Esophagus (tissue), 2 donors: ENCODE results near the gene PQBP1. TPM values are rescaled to one million over a fixed set of nuclear protein-coding genes. Genes with fewer than 3 reads are reported as not detected.

Experiments
- H3K27ac ChIP-seq, 2 donors: one replicate each; pipeline ENCODE4 v1.5.1; 2013; ENCODE audit warnings: low read depth in 2 of 2, mild to moderate bottlenecking in 2 of 2, inconsistent platforms in 1 of 2, low read length in 1 of 2, moderate library complexity in 1 of 2
- H3K27me3 ChIP-seq, 2 donors: one replicate each; pipeline ENCODE4 v1.6.1; 2013; ENCODE audit warnings: low read length in 2 of 2, control low read depth in 1 of 2, mild to moderate bottlenecking in 1 of 2; ENCODE audit not compliant: insufficient read depth in 2 of 2, control insufficient read depth in 1 of 2
- H3K36me3 ChIP-seq, 2 donors: one replicate each; pipeline ENCODE4 v1.6.1; 2013; ENCODE audit warnings: low read length in 1 of 2; ENCODE audit not compliant: control insufficient read depth in 2 of 2, insufficient read depth in 2 of 2
- H3K4me1 ChIP-seq, 2 donors: one replicate each; pipeline ENCODE4 v1.6.1; 2013; ENCODE audit warnings: low read length in 1 of 2; ENCODE audit not compliant: control insufficient read depth in 2 of 2, insufficient read depth in 2 of 2
- H3K4me3 ChIP-seq, 2 donors: one replicate each; pipeline ENCODE4 v1.5.1; 2013; ENCODE audit warnings: low read length in 2 of 2, mild to moderate bottlenecking in 2 of 2, low read depth in 1 of 2, moderate library complexity in 1 of 2
- H3K9me3 ChIP-seq, 2 donors: one replicate each; pipeline ENCODE4 v1.6.1; 2013; ENCODE audit warnings: mild to moderate bottlenecking in 2 of 2, low read depth in 1 of 2, low read length in 1 of 2, moderate library complexity in 1 of 2; ENCODE audit not compliant: control insufficient read depth in 2 of 2, insufficient read depth in 1 of 2
- WGBS, 2 donors: extraction: QIAGEN DNeasy Blood & Tissue Kit; methylation state at CpG; one replicate each; pipeline ENCODE4 v1.1.7; 2013; 5-methylcytosine and 5-hydroxymethylcytosine counted together
- polyA plus RNA-seq, 2 donors: library from polyadenylated mRNA; stranded (reverse); fragments of 200-250 nt; gene quantifications; one replicate each; pipeline ENCODE4 v1.2.3, GENCODE V29; 2013
- donor health status: healthy with polysubstance abuse.
- donor health status: Bipolar disorder and iron deficiency.

PQBP1 gene
- polyA plus RNA-seq, 2 donors = 72.2 to 102 TPM

GRCh38 chrX:48919360-48919841 is 21.7 kb downstream of the PQBP1 start:
- Histone ChIP-seq H3K27ac (peak overlapping the region; percentile 83 to 87), H3K27me3 (no peaks in the 10 kb centered on the region), H3K4me1 (peaks cover 0 to 2% of the 10 kb centered on the region in 2 donors), H3K4me3 (peak overlapping the region; percentile 20 to 53), H3K9me3 (no peaks in the 10 kb centered on the region), H3K36me3 (peaks cover 0 to 13% of the 10 kb centered on the region in 2 donors)
- 1 to 21% methylated on average over 15 of the region's 15 CpGs for WGBS, 2 donors

GRCh38 chrX:48919947-48920717 is 22.4 kb downstream of the PQBP1 start:
- Histone ChIP-seq H3K27me3 (no peaks in the 10 kb centered on the region), H3K4me1 (peaks cover 0 to 2% of the 10 kb centered on the region in 2 donors), H3K27ac (peak overlapping the region in 1 of 2 donors; percentile 83), H3K9me3 (no peaks in the 10 kb centered on the region), H3K4me3 (no peak overlapping the region), H3K36me3 (peaks cover 0 to 14% of the 10 kb centered on the region in 2 donors)
- WGBS, 2 donors = 35 to 46% methylated on average over 8 of the region's 8 CpGs

- no peaks in the 10 kb centered on the region for H3K9me3 ChIP-seq
- no peaks in the 10 kb centered on the region for H3K27me3 ChIP-seq
- 78 to 89% methylated on average over 4 of the region's 4 CpGs for WGBS, 2 donors
- H3K4me1 ChIP-seq = peaks cover 0 to 2% of the 10 kb centered on the region in 2 donors
- no peak overlapping the region for H3K27ac ChIP-seq
- peaks cover 0 to 19% of the 10 kb centered on the region in 2 donors for H3K36me3 ChIP-seq
- H3K4me3 ChIP-seq = no peak overlapping the region
Measured at GRCh38 chrX:48920718-48921104, 23.0 kb downstream of the PQBP1 start.

- 92 to 94% methylated on average over 13 of the region's 13 CpGs for WGBS, 2 donors
- H3K4me3 ChIP-seq = no peak overlapping the region
- H3K4me1 ChIP-seq = peaks cover 0 to 2% of the 10 kb centered on the region in 2 donors
- H3K9me3 ChIP-seq = no peaks in the 10 kb centered on the region
- no peaks in the 10 kb centered on the region for H3K27me3 ChIP-seq
- H3K36me3 ChIP-seq = peaks cover 0 to 22% of the 10 kb centered on the region in 2 donors
- H3K27ac ChIP-seq = no peak overlapping the region
Measured at GRCh38 chrX:48923771-48924170, 26.0 kb downstream of the PQBP1 start.

- 78 to 83% methylated on average over 5 of the region's 5 CpGs for WGBS, 2 donors
Measured at GRCh38 chrX:48924270-48924669, 26.5 kb downstream of the PQBP1 start.

GRCh38 chrX:48927123-48927522 is 29.4 kb downstream of the PQBP1 start:
- H3K9me3 ChIP-seq = no peaks in the 10 kb centered on the region
- no peak overlapping the region for H3K4me3 ChIP-seq
- H3K4me1 ChIP-seq = no peaks in the 10 kb centered on the region
- H3K27me3 ChIP-seq = no peaks in the 10 kb centered on the region
- H3K27ac ChIP-seq = no peak overlapping the region
- WGBS, 2 donors = 67 to 90% methylated on average over 5 of the region's 5 CpGs
- H3K36me3 ChIP-seq = peaks cover 0 to 22% of the 10 kb centered on the region in 2 donors

More at GRCh38 chrX:48924270-48924669, 26.5 kb downstream of the PQBP1 start:
- H3K4me1 ChIP-seq = peaks cover 0 to 2% of the 10 kb centered on the region in 2 donors
- H3K27me3 ChIP-seq = no peaks in the 10 kb centered on the region
- H3K27ac ChIP-seq = no peak overlapping the region
- no peak overlapping the region for H3K4me3 ChIP-seq
- H3K36me3 ChIP-seq = peaks cover 0 to 22% of the 10 kb centered on the region in 2 donors
- no peaks in the 10 kb centered on the region for H3K9me3 ChIP-seq

GRCh38 chrX:48927736-48928382 is 30.1 kb downstream of the PQBP1 start:
- peaks cover 0 to 19% of the 10 kb centered on the region in 2 donors for H3K36me3 ChIP-seq
- no peak overlapping the region for H3K27ac ChIP-seq
- H3K4me1 ChIP-seq = no peaks in the 10 kb centered on the region
- WGBS, 2 donors = 55 to 83% methylated on average over 2 of the region's 2 CpGs
- H3K9me3 ChIP-seq = no peaks in the 10 kb centered on the region
- no peak overlapping the region for H3K4me3 ChIP-seq
- no peaks in the 10 kb centered on the region for H3K27me3 ChIP-seq

GRCh38 chrX:48933757-48934156 is 36.0 kb downstream of the PQBP1 start:
- Histone ChIP-seq H3K27ac (no peak overlapping the region), H3K36me3 (peaks cover 0 to 5% of the 10 kb centered on the region in 2 donors), H3K4me1 (no peaks in the 10 kb centered on the region), H3K27me3 (no peaks in the 10 kb centered on the region), H3K4me3 (no peak overlapping the region), H3K9me3 (no peaks in the 10 kb centered on the region)
- 87 to 93% methylated on average over 2 of the region's 2 CpGs for WGBS, 2 donors

GRCh38 chrX:48934581-48935300 is 37.0 kb downstream of the PQBP1 start:
- Histone ChIP-seq H3K9me3 (no peaks in the 10 kb centered on the region), H3K4me3 (no peak overlapping the region), H3K4me1 (no peaks in the 10 kb centered on the region), H3K27me3 (no peaks in the 10 kb centered on the region), H3K27ac (no peak overlapping the region), H3K36me3 (peaks cover 0 to 5% of the 10 kb centered on the region in 2 donors)
- WGBS, 2 donors = 70 to 78% methylated on average over 7 of the region's 7 CpGs
